OCI-LY1 (cell line): ENCODE results near the gene PIM1.

Experiments
- H2AFZ ChIP-seq: fragments of 200-600 bp; sonication (generic), shearing (Covaris generic); 2 replicates; pipeline ENCODE4 v1.6.0; 2014; ENCODE audit warnings: antibody characterized with exemption, mild to moderate bottlenecking, low read length
- H3F3A ChIP-seq: fragments of 200-600 bp; sonication (generic), shearing (Covaris generic); 2 replicates; pipeline ENCODE4 v1.6.0; 2014; ENCODE audit warnings: mild to moderate bottlenecking, antibody characterized with exemption, low read length, moderate library complexity; ENCODE audit not compliant: insufficient read depth
- H3K27ac ChIP-seq: fragments of 200-600 bp; sonication (generic); 2 replicates; pipeline ENCODE4 v1.5.1; 2014; ENCODE audit warnings: low read length, mixed run types, mild to moderate bottlenecking, low read depth; ENCODE audit not compliant: poor library complexity, severe bottlenecking
- H3K27me3 ChIP-seq: fragments of 200-600 bp; sonication (generic); 2 replicates; pipeline ENCODE4 v1.6.0; 2014; ENCODE audit warnings: antibody characterized with exemption, mild to moderate bottlenecking, low read length, moderate library complexity; ENCODE audit not compliant: insufficient read depth
- H3K36me3 ChIP-seq: fragments of 200-600 bp; sonication (generic); 2 replicates; pipeline ENCODE4 v1.6.1; 2014; ENCODE audit warnings: mild to moderate bottlenecking, antibody characterized with exemption, low read length, moderate library complexity, mixed read lengths; ENCODE audit not compliant: insufficient read depth
- H3K4me1 ChIP-seq: fragments of 200-600 bp; sonication (generic); 2 replicates; pipeline ENCODE4 v1.5.1; 2014; ENCODE audit warnings: mild to moderate bottlenecking, low read length, moderate library complexity; ENCODE audit not compliant: insufficient read depth, severe bottlenecking
- H3K4me2 ChIP-seq: fragments of 200-600 bp; sonication (generic), shearing (Covaris generic); 2 replicates; pipeline ENCODE4 v1.6.1; 2014; ENCODE audit warnings: low read length
- H3K4me3 ChIP-seq: fragments of 200-600 bp; sonication (generic); 2 replicates; pipeline ENCODE4 v1.5.1; 2014; ENCODE audit warnings: low read length, low read depth, mild to moderate bottlenecking, mixed read lengths; ENCODE audit not compliant: poor library complexity, severe bottlenecking
- H3K79me2 ChIP-seq: fragments of 200-600 bp; shearing (Covaris generic); 2 replicates; pipeline ENCODE4 v1.6.1; 2016; ENCODE audit warnings: mixed run types, low read length, mixed read lengths; ENCODE audit not compliant: insufficient read depth
- H3K9ac ChIP-seq: fragments of 200-600 bp; sonication (generic), shearing (Covaris generic); 2 replicates; pipeline ENCODE4 v1.6.1; 2014; ENCODE audit warnings: mild to moderate bottlenecking, low read length, mixed read lengths
- H3K9me2 ChIP-seq: fragments of 200-600 bp; sonication (generic), shearing (Covaris generic); 2 replicates; pipeline ENCODE4 v1.6.1; 2014; ENCODE audit warnings: low read depth, mild to moderate bottlenecking, low read length, mixed read lengths
- H3K9me3 ChIP-seq: fragments of 200-600 bp; shearing (Covaris generic); 2 replicates; pipeline ENCODE4 v1.6.1; 2014; ENCODE audit warnings: low read length, mixed read lengths
- H4K20me1 ChIP-seq: fragments of 200-600 bp; sonication (generic), shearing (Covaris generic); 2 replicates; pipeline ENCODE4 v1.6.0; 2016; ENCODE audit warnings: mild to moderate bottlenecking, low read length; ENCODE audit not compliant: insufficient read depth
- CTCF ChIP-seq: fragments of 200-600 bp; sonication (generic), shearing (Covaris generic); IDR thresholded peaks from 2 replicates; pipeline ENCODE4 v1.5.1; 2017; ENCODE audit warnings: mild to moderate bottlenecking, antibody characterized with exemption, low read length, moderate library complexity, mixed read lengths
- EZH2 ChIP-seq: fragments of 200-600 bp; sonication (generic), shearing (Covaris generic); IDR thresholded peaks from 2 replicates; pipeline ENCODE4 v1.8.0; 2017; ENCODE audit warnings: borderline replicate concordance, mixed run types, mild to moderate bottlenecking, antibody characterized with exemption, low read length, moderate library complexity, mixed read lengths

PIM1 gene

GRCh38 chr6:37155394-37156312, 14.3 kb upstream of the PIM1 start:
- H3K27me3 ChIP-seq: no peaks in the 10 kb centered on the region
- H3K9me2 ChIP-seq: no peaks in the 10 kb centered on the region
- peaks cover 71% of the 10 kb centered on the region for H3K4me1 ChIP-seq
- peak overlapping the region; percentile 58 for H3K4me2 ChIP-seq
- no peaks in the 10 kb centered on the region for H3K9me3 ChIP-seq
- peak overlapping the region; percentile 73 for H3K9ac ChIP-seq
- no peaks in the 10 kb centered on the region for H4K20me1 ChIP-seq
- H3F3A ChIP-seq: peaks cover 13% of the 10 kb centered on the region
- H2AFZ ChIP-seq: no peak overlapping the region
- H3K79me2 ChIP-seq: no peaks in the 10 kb centered on the region
- TF ChIP-seq CTCF (no peak), EZH2 (no peak)
- no peaks in the 10 kb centered on the region for H3K36me3 ChIP-seq
- peak overlapping the region; percentile 100 for H3K27ac ChIP-seq
- peak overlapping the region; percentile 36 for H3K4me3 ChIP-seq

- Histone ChIP-seq H3K9me3 (no peaks in the 10 kb centered on the region), H2AFZ (no peak overlapping the region), H3K4me1 (peaks cover 70% of the 10 kb centered on the region), H3K4me3 (no peak overlapping the region), H3K79me2 (no peaks in the 10 kb centered on the region), H3K9me2 (no peaks in the 10 kb centered on the region), H3K9ac (no peak overlapping the region), H4K20me1 (no peaks in the 10 kb centered on the region), H3K4me2 (no peak overlapping the region), H3K27me3 (no peaks in the 10 kb centered on the region), H3K27ac (peak overlapping the region; percentile 60), H3F3A (peaks cover 16% of the 10 kb centered on the region), H3K36me3 (no peaks in the 10 kb centered on the region)
- TF ChIP-seq EZH2 (no peak), CTCF (no peak)
These were observed 11.4 kb upstream of the PIM1 start for GRCh38 chr6:37158508-37158907.

GRCh38 chr6:37160922-37161778, 8.8 kb upstream of the PIM1 start:
- TF ChIP-seq CTCF: no peak
- no peak for TF ChIP-seq EZH2
- Histone ChIP-seq H3K9me2 (no peaks in the 10 kb centered on the region), H3K79me2 (no peaks in the 10 kb centered on the region), H4K20me1 (no peaks in the 10 kb centered on the region), H3K27me3 (no peaks in the 10 kb centered on the region), H3K9me3 (no peaks in the 10 kb centered on the region), H3F3A (peaks cover 6% of the 10 kb centered on the region), H3K9ac (peak overlapping the region; percentile 59), H3K27ac (peak overlapping the region; percentile 98), H3K4me2 (peak overlapping the region; percentile 43), H3K4me1 (peaks cover 47% of the 10 kb centered on the region), H3K4me3 (no peak overlapping the region), H2AFZ (no peak overlapping the region), H3K36me3 (no peaks in the 10 kb centered on the region)
